GM21528 (cell line): ENCODE data around the gene KLB.
"Not testable (repeated sequence)": the region's sequence is repeated elsewhere in the genome, so short reads cannot be mapped to it uniquely, and the experiment has no call there.

Source experiments
- ATAC-seq: cut with Tn5 transposase; IDR thresholded peaks from one replicate; pipeline ENCODE4 v1.9.1; 2021; ENCODE audit warnings: mild to moderate bottlenecking, moderate library complexity; ENCODE audit not compliant: unreplicated experiment, low FRiP score

The KLB gene

GRCh38 chr4:39406763-39407583 is at the start of gene KLB:
KLB (plus strand) TSS chr4:39406930; CDS start chr4:39406950, 20 bp downstream.
- no peak for ATAC-seq

GRCh38 chr4:39357002-39357401 is 49.7 kb upstream of the KLB start:
- ATAC-seq: no peak

GRCh38 chr4:39360611-39361010 is 46.1 kb upstream of the KLB start:
- not testable (repeated sequence) for ATAC-seq

GRCh38 chr4:39362827-39363226 is 43.9 kb upstream of the KLB start:
- no peak for ATAC-seq

- no peak for ATAC-seq
These were observed 42.8 kb upstream of the KLB start for GRCh38 chr4:39363773-39364393.

GRCh38 chr4:39365360-39365759 is 41.4 kb upstream of the KLB start:
- ATAC-seq: no peak

- peak; percentile 54 for ATAC-seq
These were observed 40.6 kb upstream of the KLB start, which contains the start of gene RFC1 for GRCh38 chr4:39365830-39366771. RFC1 (minus strand) TSS chr4:39366362; CDS start chr4:39366241, 121 bp downstream.

- ATAC-seq: no peak
These were observed 39.6 kb upstream of the KLB start for GRCh38 chr4:39367166-39367565.

GRCh38 chr4:39369301-39369700 is 37.4 kb upstream of the KLB start:
- ATAC-seq: no peak

- ATAC-seq: not testable (repeated sequence)
These were observed 35.5 kb upstream of the KLB start for GRCh38 chr4:39371209-39371608.

GRCh38 chr4:39375478-39375877 is 31.3 kb upstream of the KLB start:
- no peak for ATAC-seq

- ATAC-seq: no peak
These were observed 23.0 kb upstream of the KLB start for GRCh38 chr4:39383690-39384089.

GRCh38 chr4:39384563-39384962 is 22.2 kb upstream of the KLB start:
- ATAC-seq: no peak

GRCh38 chr4:39390603-39391002 is 16.1 kb upstream of the KLB start:
- no peak for ATAC-seq

- ATAC-seq: no peak
These were observed 12.0 kb upstream of the KLB start for GRCh38 chr4:39394706-39395105.

GRCh38 chr4:39401640-39402039 is 5.1 kb upstream of the KLB start:
- not testable (repeated sequence) for ATAC-seq

- no peak for ATAC-seq
These were observed 805 bp downstream of the KLB start for GRCh38 chr4:39407584-39407885.

- no peak for ATAC-seq
These were observed 3.7 kb downstream of the KLB start for GRCh38 chr4:39410415-39410814.

- not testable (repeated sequence) for ATAC-seq
These were observed 4.8 kb downstream of the KLB start for GRCh38 chr4:39411561-39411960.

- no peak for ATAC-seq
These were observed 9.1 kb downstream of the KLB start for GRCh38 chr4:39415678-39416283.

GRCh38 chr4:39422247-39422646 is 15.5 kb downstream of the KLB start:
- no peak for ATAC-seq
